Mucosa of rectum (tissue), 2 donors: ENCODE data around the gene NDNF.

Experiments
- H3K27ac ChIP-seq, 2 donors: one replicate each; pipeline ENCODE4 v1.7.0; 2013; ENCODE audit warnings: inconsistent platforms in 2 of 2, low read depth in 2 of 2, low read length in 2 of 2
- H3K27me3 ChIP-seq, 2 donors: one replicate each; pipeline ENCODE4 v1.7.0; 2013; ENCODE audit warnings: low read length in 2 of 2; ENCODE audit not compliant: control insufficient read depth in 2 of 2, insufficient read depth in 2 of 2
- H3K36me3 ChIP-seq, 2 donors: one replicate each; pipeline ENCODE4 v1.7.0; 2013; ENCODE audit warnings: low read length in 2 of 2; ENCODE audit not compliant: control insufficient read depth in 2 of 2, insufficient read depth in 2 of 2
- H3K4me1 ChIP-seq, 2 donors: one replicate each; pipeline ENCODE4 v1.7.0; 2013; ENCODE audit warnings: low read length in 2 of 2, mild to moderate bottlenecking in 1 of 2; ENCODE audit not compliant: control insufficient read depth in 2 of 2, insufficient read depth in 2 of 2
- H3K4me3 ChIP-seq, 2 donors: one replicate each; pipeline ENCODE4 v1.7.0; 2013; ENCODE audit warnings: low read length in 2 of 2
- H3K9ac ChIP-seq, 2 donors: one replicate each; pipeline ENCODE4 v1.7.0; 2013; ENCODE audit warnings: low read length in 2 of 2, low read depth in 1 of 2, mild to moderate bottlenecking in 1 of 2
- H3K9me3 ChIP-seq, 2 donors: one replicate each; pipeline ENCODE4 v1.7.0; 2013; ENCODE audit warnings: low read length in 2 of 2; ENCODE audit not compliant: control insufficient read depth in 2 of 2
- donor health status: healthy.
- donor health status: Normal muscosa, but diverticular disease.

Gene NDNF

GRCh38 chr4:121025540-121025939, 46.8 kb downstream of the NDNF start:
- H3K36me3 ChIP-seq: no peaks in the 10 kb centered on the region
- no peaks in the 10 kb centered on the region for H3K9me3 ChIP-seq
- H3K27me3 ChIP-seq: no peaks in the 10 kb centered on the region
- H3K4me3 ChIP-seq: no peak overlapping the region
- no peak overlapping the region for H3K9ac ChIP-seq
- no peak overlapping the region for H3K27ac ChIP-seq
- H3K4me1 ChIP-seq: no peaks in the 10 kb centered on the region

GRCh38 chr4:121018543-121018942, 53.8 kb downstream of the NDNF start:
- Histone ChIP-seq H3K9ac (no peak overlapping the region), H3K27me3 (no peaks in the 10 kb centered on the region), H3K9me3 (no peaks in the 10 kb centered on the region), H3K4me3 (no peak overlapping the region), H3K27ac (no peak overlapping the region), H3K4me1 (no peaks in the 10 kb centered on the region), H3K36me3 (no peaks in the 10 kb centered on the region)

GRCh38 chr4:121016611-121017010, 55.7 kb downstream of the NDNF start:
- no peak overlapping the region for H3K4me3 ChIP-seq
- H3K4me1 ChIP-seq: no peaks in the 10 kb centered on the region
- H3K27ac ChIP-seq: no peak overlapping the region
- H3K36me3 ChIP-seq: no peaks in the 10 kb centered on the region
- no peaks in the 10 kb centered on the region for H3K27me3 ChIP-seq
- H3K9me3 ChIP-seq: no peaks in the 10 kb centered on the region
- H3K9ac ChIP-seq: no peak overlapping the region

GRCh38 chr4:121015421-121015820, 56.9 kb downstream of the NDNF start:
- Histone ChIP-seq H3K4me3 (no peak overlapping the region), H3K27me3 (no peaks in the 10 kb centered on the region), H3K27ac (no peak overlapping the region), H3K9ac (no peak overlapping the region), H3K36me3 (no peaks in the 10 kb centered on the region), H3K9me3 (no peaks in the 10 kb centered on the region), H3K4me1 (no peaks in the 10 kb centered on the region)

- no peak overlapping the region for H3K27ac ChIP-seq
- H3K9me3 ChIP-seq: no peaks in the 10 kb centered on the region
- H3K9ac ChIP-seq: no peak overlapping the region
- H3K36me3 ChIP-seq: no peaks in the 10 kb centered on the region
- H3K4me1 ChIP-seq: no peaks in the 10 kb centered on the region
- no peaks in the 10 kb centered on the region for H3K27me3 ChIP-seq
- H3K4me3 ChIP-seq: no peak overlapping the region
Observed at GRCh38 chr4:121014544-121014943, 57.8 kb downstream of the NDNF start.

GRCh38 chr4:121011780-121012340, 60.5 kb downstream of the NDNF start:
- no peak overlapping the region for H3K27ac ChIP-seq
- no peak overlapping the region for H3K9ac ChIP-seq
- H3K4me3 ChIP-seq: no peak overlapping the region
- no peaks in the 10 kb centered on the region for H3K27me3 ChIP-seq
- no peaks in the 10 kb centered on the region for H3K36me3 ChIP-seq
- H3K9me3 ChIP-seq: no peaks in the 10 kb centered on the region
- no peaks in the 10 kb centered on the region for H3K4me1 ChIP-seq

- H3K27me3 ChIP-seq: no peaks in the 10 kb centered on the region
- no peaks in the 10 kb centered on the region for H3K4me1 ChIP-seq
- no peaks in the 10 kb centered on the region for H3K36me3 ChIP-seq
- no peak overlapping the region for H3K27ac ChIP-seq
- no peak overlapping the region for H3K9ac ChIP-seq
- H3K4me3 ChIP-seq: no peak overlapping the region
- H3K9me3 ChIP-seq: no peaks in the 10 kb centered on the region
Observed at GRCh38 chr4:121011138-121011537, 61.2 kb downstream of the NDNF start.

GRCh38 chr4:121009578-121010478, 62.5 kb downstream of the NDNF start:
- no peak overlapping the region for H3K27ac ChIP-seq
- H3K4me3 ChIP-seq: no peak overlapping the region
- H3K9me3 ChIP-seq: no peaks in the 10 kb centered on the region
- no peaks in the 10 kb centered on the region for H3K27me3 ChIP-seq
- H3K36me3 ChIP-seq: no peaks in the 10 kb centered on the region
- H3K4me1 ChIP-seq: no peaks in the 10 kb centered on the region
- H3K9ac ChIP-seq: no peak overlapping the region

GRCh38 chr4:121007660-121008059, 64.7 kb downstream of the NDNF start:
- no peak overlapping the region for H3K4me3 ChIP-seq
- H3K36me3 ChIP-seq: no peaks in the 10 kb centered on the region
- H3K27ac ChIP-seq: no peak overlapping the region
- no peaks in the 10 kb centered on the region for H3K27me3 ChIP-seq
- H3K9me3 ChIP-seq: no peaks in the 10 kb centered on the region
- H3K9ac ChIP-seq: no peak overlapping the region
- H3K4me1 ChIP-seq: no peaks in the 10 kb centered on the region

GRCh38 chr4:121003863-121004262, 68.5 kb downstream of the NDNF start:
- no peak overlapping the region for H3K27ac ChIP-seq
- H3K9ac ChIP-seq: no peak overlapping the region
- H3K4me1 ChIP-seq: no peaks in the 10 kb centered on the region
- H3K4me3 ChIP-seq: no peak overlapping the region
- H3K27me3 ChIP-seq: no peaks in the 10 kb centered on the region
- H3K9me3 ChIP-seq: no peaks in the 10 kb centered on the region
- no peaks in the 10 kb centered on the region for H3K36me3 ChIP-seq
